SIG-M5 (cell line): ENCODE results near the gene SPRED3.
"Not testable (repeated sequence)": the region's sequence is repeated elsewhere in the genome, so short reads cannot be mapped to it uniquely, and the experiment has no call there.

Experiments
- DNase-seq: peaks from one replicate; lab custom pipeline; 2025; lab: John Stamatoyannopoulos, UW

SPRED3 gene, protein sequence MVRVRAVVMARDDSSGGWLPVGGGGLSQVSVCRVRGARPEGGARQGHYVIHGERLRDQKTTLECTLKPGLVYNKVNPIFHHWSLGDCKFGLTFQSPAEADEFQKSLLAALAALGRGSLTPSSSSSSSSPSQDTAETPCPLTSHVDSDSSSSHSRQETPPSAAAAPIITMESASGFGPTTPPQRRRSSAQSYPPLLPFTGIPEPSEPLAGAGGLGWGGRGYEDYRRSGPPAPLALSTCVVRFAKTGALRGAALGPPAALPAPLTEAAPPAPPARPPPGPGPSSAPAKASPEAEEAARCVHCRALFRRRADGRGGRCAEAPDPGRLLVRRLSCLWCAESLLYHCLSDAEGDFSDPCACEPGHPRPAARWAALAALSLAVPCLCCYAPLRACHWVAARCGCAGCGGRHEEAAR

GRCh38 chr19:38388349-38389100 lies at the start of gene SPRED3:
TSS of gene SPRED3 (plus strand) at chr19:38388697. CDS start at chr19:38390303, 1,606 bp downstream.
- no peak for DNase-seq

GRCh38 chr19:38339011-38339410 lies 49.5 kb upstream of the SPRED3 start:
- DNase-seq: not testable (repeated sequence)

DNA sequence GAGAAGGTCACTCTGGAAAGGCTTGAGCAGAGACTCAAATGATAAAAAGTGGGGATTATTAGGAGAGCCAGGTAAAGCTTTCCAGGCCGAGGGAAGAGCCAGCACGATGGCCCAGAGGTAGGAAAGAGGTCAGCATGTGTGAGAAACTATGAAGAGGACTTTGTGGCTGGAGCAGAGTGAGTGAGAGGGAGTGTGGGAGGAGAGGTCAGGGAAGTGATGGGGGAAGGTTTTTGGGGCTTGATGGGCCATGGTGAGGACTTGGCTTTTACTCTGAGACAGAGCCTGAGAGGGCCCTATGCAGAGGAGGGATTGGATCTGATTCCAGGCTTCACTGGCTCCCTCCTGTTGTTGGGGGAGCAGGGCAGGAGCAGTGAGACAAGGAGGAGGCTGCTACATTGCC lies 47.6 kb upstream of the SPRED3 start:
- DNase-seq: no peak

- DNase-seq: no peak
These were observed 41.7 kb upstream of the SPRED3 start for GRCh38 chr19:38346837-38347236.

DNA sequence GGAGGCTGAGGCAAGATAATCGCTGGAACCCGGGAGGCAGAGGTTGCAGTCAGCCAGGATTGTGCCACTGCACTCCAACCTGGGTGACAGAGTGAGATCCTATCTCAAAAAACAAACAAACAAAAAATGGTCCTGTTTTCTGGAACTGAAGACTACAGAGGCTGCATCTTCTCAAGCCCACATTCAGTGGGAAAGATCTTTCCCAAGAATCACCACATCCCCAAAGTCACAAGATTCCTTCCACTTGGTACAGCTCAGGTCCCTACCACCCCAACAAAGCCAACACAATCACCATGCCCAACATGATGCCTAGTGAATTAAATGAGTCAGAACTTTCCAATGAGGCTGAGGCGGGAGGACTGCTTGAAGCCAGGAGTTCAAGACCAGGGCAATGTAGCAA lies 37.6 kb upstream of the SPRED3 start:
- DNase-seq: no peak

DNA sequence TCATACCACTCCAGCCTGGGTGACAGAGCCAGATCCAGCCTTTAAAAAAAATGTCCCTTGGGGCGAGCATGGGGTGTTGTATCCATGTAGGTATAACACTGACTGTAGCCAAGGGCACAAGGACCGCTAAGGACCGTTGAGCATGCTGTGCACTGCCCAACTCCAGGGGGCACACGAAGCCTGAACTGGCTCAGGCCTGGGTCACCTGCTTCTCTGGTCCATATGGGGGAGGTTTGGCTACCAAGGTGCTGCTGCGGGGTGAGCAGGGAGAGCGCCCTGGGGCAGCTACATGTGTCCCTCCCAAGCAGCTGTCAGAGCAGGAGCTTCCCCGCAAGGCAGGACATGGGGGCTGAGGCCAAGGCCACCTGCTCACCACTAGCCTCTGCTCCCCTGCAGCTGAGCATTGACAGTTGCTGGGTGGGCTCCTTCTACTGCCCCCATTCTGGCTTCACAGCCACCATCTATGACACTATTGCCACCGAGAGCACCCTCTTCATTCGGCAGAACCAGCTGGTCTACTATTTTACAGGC lies 36.6 kb upstream of the SPRED3 start:
- no peak for DNase-seq

DNA sequence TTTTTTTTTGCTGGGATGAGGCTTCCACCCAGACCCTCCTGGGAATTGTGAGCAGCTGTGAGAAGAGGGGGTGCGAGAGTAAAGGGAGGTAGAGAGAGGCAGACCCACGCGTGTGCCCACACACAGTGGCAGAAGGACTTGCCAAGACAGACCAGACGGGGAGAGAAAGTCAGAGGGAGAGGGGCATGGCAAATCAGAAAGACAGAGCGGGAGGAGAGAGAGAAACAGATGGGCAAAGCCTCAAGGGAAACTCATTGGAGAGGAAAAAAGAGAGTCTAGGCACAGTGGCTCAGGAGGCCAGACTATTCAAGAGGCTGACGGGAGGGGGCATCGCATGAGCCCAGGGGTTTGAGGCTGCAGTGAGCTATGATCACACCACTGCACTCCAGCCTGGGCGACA lies 35.9 kb upstream of the SPRED3 start:
- DNase-seq: no peak

DNA sequence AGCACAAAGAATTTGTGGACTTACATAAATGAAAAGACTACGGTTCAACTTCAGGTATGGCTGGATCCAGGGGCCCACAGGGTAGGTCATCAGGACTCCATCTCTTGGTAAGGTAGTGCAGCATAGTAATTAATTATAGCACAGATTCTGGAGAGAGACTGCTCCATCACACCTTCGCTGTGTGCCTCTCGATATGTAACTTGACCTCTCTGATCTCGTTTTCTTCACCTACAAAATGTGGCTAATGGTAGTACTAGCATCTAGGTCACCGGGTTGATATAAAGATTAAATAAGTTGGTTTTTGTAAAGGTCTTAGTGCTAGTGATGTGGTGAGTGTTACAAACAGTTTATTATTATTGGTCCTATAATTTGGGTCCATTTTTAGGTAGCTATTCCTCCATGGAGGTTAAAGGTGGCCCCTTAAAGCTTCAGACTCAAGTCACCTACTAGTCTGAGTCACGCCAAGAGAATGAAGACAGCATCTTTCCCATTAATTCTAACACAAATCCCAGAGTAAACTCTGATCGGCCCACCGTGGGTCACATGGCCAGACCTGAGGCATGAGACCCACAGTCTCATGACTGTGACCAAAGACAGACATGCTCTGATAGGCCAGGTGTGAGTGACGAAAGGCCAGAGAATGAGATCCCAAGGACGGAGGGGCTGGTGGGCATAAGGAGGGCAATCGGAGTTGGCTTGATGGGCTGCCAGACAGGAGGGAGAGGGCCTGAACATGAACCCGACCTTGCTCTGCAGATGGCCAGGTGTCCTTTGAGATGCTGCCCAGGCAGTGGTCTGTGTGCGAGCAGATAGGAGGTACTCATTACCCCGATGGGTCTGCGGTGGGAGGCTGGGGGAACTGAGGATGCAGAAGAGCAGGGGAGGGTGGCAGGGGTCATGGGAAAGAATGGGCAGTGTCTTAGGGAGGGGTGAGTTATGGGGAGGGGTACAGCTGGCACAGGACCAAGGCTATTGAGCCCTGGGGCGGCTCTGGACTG lies 32.5 kb upstream of the SPRED3 start:
- no peak for DNase-seq

DNA sequence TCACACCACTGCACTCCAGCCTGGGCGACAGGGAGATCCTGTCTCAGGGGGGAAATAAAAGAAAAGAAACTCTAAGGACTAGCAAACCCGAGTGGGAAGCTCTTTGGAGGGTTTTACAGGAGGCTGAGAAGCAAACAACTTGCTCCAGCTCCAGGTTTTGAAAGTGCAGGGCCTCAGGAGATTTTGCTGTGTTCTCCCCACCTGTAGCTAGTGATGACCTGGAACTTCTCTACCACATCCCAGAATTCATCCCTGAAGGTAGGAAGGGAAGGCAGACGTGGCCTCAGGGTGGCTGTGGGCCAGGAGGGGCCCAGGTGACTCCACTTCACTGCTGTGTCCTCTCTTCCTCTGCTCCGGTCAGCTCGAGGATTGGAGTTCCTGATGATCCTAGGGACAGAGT lies 30.4 kb upstream of the SPRED3 start:
- no peak for DNase-seq

DNA sequence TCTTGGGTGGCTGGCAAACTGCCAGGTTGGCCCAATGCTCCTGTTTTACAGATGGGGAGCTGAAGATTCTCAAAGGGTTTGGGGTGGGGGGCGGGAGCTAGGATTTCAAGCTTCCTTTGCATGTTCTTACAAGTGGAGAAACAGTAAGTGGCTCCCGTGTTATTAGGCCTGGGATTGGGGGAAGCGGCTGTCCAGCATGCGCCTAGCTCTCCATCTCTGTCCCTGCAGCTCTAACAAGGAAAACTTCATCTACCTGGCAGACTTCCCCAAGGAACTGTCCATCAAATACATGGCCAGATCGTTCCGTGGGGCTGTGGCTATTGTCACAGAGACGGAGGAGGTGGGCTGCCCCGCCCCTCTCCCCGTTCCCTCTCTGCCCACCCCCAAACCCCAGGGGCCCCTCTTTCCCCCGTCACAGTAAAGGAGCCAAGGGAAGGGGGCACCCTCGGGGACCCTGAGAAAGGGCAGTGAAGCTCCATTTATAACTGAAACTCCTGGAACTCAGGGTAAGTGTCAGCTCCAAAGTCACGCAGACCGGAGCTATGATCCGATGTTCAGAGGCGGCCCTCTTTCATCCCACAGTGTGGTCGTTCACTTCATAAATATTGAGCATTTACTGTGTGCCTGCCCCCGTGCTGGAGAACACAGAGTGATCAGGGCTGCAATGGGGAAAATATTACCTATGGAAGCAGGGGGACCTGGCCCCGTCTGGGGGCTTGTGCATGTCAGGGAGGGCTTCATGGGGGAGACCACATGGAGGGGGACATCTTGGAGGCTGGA lies 29.1 kb upstream of the SPRED3 start:
- no peak for DNase-seq

- DNase-seq: no peak
These were observed 28.1 kb upstream of the SPRED3 start for GRCh38 chr19:38360351-38360750.

- DNase-seq: no peak
These were observed 27.5 kb upstream of the SPRED3 start for GRCh38 chr19:38360839-38361631.

DNA sequence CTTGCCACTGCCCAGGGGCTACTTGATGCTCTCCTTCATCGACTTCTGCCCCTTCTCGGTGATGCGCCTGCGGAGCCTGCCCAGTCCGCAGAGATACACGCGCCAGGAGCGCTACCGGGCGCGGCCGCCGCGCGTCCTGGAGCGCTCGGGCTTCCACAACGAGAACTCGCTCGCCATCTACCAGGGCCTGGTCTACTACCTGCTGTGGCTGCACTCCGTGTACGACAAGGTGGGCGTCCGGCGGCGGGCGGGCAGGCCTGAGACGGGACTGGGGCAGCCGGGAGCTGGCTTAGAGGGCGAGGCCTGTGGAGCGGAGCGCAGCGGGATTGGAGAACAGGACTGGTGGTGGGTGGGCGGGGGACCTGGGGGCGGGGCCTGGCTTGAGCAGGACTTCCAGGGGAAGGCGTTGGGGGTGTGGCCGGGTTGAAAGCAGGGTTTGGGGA lies 26.8 kb upstream of the SPRED3 start:
- no peak for DNase-seq

DNA sequence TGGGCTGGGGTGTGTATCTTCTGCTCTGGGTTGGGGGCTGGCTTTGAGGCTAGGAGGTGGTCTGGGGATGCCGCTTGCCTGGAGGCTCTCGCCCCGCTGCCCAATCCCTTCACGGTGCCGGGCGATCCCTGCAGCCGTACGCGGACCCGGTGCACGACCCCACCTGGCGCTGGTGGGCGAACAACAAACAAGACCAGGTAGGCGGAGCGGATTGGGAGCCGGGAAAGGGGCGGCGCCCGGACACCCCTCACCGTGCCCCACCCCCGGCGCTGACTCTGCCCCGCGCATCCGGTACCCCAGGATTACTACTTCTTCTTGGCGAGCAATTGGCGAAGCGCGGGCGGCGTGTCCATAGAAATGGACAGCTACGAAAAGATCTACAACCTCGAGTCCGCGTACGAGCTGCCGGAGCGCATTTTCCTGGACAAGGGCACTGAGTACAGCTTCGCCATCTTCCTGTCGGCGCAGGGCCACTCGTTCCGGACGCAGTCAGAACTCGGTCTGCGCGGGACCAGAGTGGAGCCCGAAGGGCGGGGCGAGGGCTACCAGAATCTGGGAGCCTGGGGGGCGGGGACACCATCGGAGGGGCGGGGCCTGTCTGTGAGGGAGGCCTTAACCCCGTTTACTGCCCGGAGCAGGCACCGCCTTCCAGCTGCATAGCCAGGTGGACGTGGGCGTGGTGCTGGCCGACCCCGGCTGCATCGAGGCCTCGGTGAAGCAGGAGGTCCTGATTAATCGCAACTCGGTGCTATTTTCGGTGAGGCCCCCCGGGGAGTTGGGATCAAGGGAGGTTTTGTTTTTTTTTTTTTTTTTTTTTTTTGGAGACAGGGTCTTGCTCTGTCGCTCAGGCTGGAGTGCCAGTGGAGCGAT lies 26.2 kb upstream of the SPRED3 start:
- DNase-seq: no peak

DNA sequence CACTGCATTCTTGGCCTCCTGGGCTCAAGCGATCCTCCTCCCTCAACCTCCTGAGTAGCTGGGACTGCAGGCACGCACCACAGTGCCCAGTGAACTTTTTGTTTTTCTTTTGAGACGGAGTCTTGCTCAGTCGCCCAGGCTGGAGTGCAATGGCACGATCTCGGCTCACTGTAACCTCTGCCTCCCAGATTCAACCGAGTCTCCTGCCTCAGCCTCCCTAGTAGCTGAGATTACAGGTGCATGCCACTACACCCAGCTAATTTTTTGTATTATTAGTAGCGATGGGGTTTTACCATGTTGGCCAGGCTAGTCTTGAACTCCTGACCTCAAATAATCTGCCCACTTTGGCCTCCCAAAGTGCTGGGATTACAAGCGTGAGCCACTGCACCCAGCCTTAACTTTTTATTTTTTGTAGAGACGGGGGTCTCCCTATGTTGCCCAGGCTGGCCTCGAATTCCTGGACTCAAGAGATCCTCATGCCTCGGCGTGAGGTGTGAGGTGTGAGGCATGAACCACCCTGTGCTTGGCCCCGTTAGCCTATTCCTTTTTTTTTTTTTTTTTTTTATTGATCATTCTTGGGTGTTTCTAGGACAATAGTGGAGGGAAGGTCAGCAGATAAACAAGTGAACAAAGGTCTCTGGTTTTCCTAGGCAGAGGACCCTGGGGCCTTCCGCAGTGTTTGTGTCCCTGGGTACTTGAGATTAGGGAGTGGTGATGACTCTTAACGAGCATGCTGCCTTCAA lies 25.4 kb upstream of the SPRED3 start:
- not testable (repeated sequence) for DNase-seq

DNA sequence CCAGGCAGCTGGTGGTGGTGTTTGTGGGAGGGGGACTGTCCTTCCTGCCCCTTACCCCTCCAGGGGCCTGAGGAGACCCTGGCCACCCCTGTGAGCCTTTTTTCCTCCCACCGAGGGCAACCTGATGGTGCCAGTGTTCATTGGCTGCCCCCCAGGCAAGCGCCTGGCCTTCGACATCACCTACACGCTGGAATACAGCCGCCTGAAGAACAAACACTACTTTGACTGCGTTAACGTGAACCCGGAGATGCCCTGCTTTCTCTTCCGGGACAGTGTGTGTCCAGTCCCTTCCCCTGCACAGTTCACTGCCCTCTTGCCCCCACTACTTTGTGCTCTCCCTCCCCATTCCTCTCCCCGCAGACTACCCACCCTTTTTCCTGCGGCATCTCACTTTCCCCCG lies 21.5 kb upstream of the SPRED3 start:
- DNase-seq: no peak

GRCh38 chr19:38369584-38369983 lies 18.9 kb upstream of the SPRED3 start:
- DNase-seq: no peak

- DNase-seq: no peak
These were observed 18.2 kb upstream of the SPRED3 start for GRCh38 chr19:38370299-38370698.
